Right lobe of liver (tissue), 4 donors: ENCODE data around the gene PCNT.

Experiments used
- POLR2A ChIP-seq: fragments of 450-650 bp; IDR thresholded peaks from one replicate; pipeline ENCODE4 v1.6.1; 2017; ENCODE audit warnings: antibody characterized with exemption, mild to moderate bottlenecking
- TF ChIP-seq, protein P1 (sequence below), 4 donors: fragments of 200-600 bp in 3 of 4; fragments of 450-650 bp in 1 of 4; IDR thresholded peaks; one replicate each; pipeline versions ENCODE4 v1.5.1 to v1.8.0; 2016 to 2022; ENCODE audit warnings: antibody characterized with exemption in 4 of 4, mild to moderate bottlenecking in 2 of 4
- donor health status: DM: no; HTN: no; CAD: no.
- donor health status: DM: no; HTN: no; CAD: no.
- donor health status: DM: no; HTN: yes; CAD: no.

DNA sequence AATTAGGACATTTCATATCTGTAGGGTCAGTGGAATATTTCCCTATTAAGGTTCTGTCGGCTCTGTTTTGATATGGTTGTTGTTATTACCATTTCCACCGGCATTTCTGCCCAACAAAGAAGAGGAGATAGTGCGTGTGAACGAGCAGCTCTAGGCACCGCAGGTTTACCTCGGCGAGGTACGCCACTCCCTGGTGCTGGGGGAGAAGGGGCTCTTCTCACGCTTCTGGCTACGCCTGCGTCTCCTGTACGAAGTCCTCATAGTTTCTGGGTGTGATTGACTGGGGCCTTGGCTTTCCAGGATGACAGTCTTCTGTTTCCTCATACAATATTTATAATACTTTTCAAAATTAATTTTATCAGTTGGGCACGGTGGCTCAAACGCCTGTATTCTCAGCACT lies 80.3 kb downstream of the PCNT start:
- TF ChIP-seq, protein P1, sequence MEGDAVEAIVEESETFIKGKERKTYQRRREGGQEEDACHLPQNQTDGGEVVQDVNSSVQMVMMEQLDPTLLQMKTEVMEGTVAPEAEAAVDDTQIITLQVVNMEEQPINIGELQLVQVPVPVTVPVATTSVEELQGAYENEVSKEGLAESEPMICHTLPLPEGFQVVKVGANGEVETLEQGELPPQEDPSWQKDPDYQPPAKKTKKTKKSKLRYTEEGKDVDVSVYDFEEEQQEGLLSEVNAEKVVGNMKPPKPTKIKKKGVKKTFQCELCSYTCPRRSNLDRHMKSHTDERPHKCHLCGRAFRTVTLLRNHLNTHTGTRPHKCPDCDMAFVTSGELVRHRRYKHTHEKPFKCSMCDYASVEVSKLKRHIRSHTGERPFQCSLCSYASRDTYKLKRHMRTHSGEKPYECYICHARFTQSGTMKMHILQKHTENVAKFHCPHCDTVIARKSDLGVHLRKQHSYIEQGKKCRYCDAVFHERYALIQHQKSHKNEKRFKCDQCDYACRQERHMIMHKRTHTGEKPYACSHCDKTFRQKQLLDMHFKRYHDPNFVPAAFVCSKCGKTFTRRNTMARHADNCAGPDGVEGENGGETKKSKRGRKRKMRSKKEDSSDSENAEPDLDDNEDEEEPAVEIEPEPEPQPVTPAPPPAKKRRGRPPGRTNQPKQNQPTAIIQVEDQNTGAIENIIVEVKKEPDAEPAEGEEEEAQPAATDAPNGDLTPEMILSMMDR (IDR thresholded peaks at IDR 0.05), result no peak
- TF ChIP-seq POLR2A, result no peak
